Osteocyte (in vitro differentiated cells): ENCODE results near the gene PRDM16. TPM values are rescaled to one million over a fixed set of nuclear protein-coding genes. Genes with fewer than 3 reads are reported as not detected.

Experiments used
- DNase-seq: peaks from one replicate; pipeline ENCODE4 v3.0.0; 2021; ENCODE audit warnings: mixed read lengths; ENCODE audit not compliant: unreplicated experiment; ENCODE audit errors: extremely low spot score
- H3K27ac Mint-ChIP-seq: one replicate; pipeline ENCODE4 v1.8.0; 2021; ENCODE audit warnings: mild to moderate bottlenecking, mixed read lengths; ENCODE audit not compliant: unreplicated experiment
- H3K27me3 Mint-ChIP-seq: one replicate; pipeline ENCODE4 v1.8.0; 2021; ENCODE audit warnings: mixed read lengths; ENCODE audit not compliant: unreplicated experiment
- H3K36me3 Mint-ChIP-seq: one replicate; pipeline ENCODE4 v1.8.0; 2021; ENCODE audit warnings: mixed read lengths; ENCODE audit not compliant: unreplicated experiment
- H3K4me1 Mint-ChIP-seq: one replicate; pipeline ENCODE4 v1.8.0; 2021; ENCODE audit warnings: mixed read lengths; ENCODE audit not compliant: unreplicated experiment
- H3K4me3 Mint-ChIP-seq: one replicate; pipeline ENCODE4 v1.8.0; 2021; ENCODE audit warnings: mild to moderate bottlenecking, moderate library complexity, mixed read lengths; ENCODE audit not compliant: unreplicated experiment
- H3K9me3 Mint-ChIP-seq: one replicate; pipeline ENCODE4 v1.8.0; 2021; ENCODE audit warnings: mixed read lengths; ENCODE audit not compliant: unreplicated experiment
- CTCF ChIP-seq: fragments of 200-600 bp; sonication (generic); IDR thresholded peaks from 2 replicates; pipeline ENCODE4 v1.5.0; 2021; ENCODE audit warnings: antibody characterized with exemption, mild to moderate bottlenecking, moderate library complexity
- total RNA-seq: library from RNA; stranded (reverse); gene quantifications from 2 replicates; pipeline ENCODE4 v1.2.1, GENCODE V29; 2021

PRDM16 gene
- total RNA-seq, 1 donor from 2014 or later: 7.1 TPM

GRCh38 chr1:3060601-3061551, 8.1 kb upstream of the PRDM16 start:
- Mint-ChIP-seq H3K4me3 (no peak overlapping the region), H3K27ac (no peak overlapping the region), H3K9me3 (no peaks in the 10 kb centered on the region), H3K4me1 (peaks cover 5% of the 10 kb centered on the region), H3K27me3 (peaks cover 52% of the 10 kb centered on the region), H3K36me3 (no peaks in the 10 kb centered on the region)
- no peak for TF ChIP-seq CTCF
- DNase-seq: no peak

GRCh38 chr1:3061566-3061965, 7.4 kb upstream of the PRDM16 start:
- no peak for DNase-seq
- peaks cover 5% of the 10 kb centered on the region for H3K4me1 Mint-ChIP-seq
- TF ChIP-seq CTCF: no peak
- H3K27me3 Mint-ChIP-seq: peaks cover 50% of the 10 kb centered on the region
- no peak overlapping the region for H3K27ac Mint-ChIP-seq
- H3K36me3 Mint-ChIP-seq: no peaks in the 10 kb centered on the region
- no peak overlapping the region for H3K4me3 Mint-ChIP-seq
- H3K9me3 Mint-ChIP-seq: no peaks in the 10 kb centered on the region

- TF ChIP-seq CTCF: no peak
- H3K9me3 Mint-ChIP-seq: no peaks in the 10 kb centered on the region
- no peak overlapping the region for H3K4me3 Mint-ChIP-seq
- H3K27ac Mint-ChIP-seq: no peak overlapping the region
- H3K4me1 Mint-ChIP-seq: peaks cover 5% of the 10 kb centered on the region
- peaks cover 45% of the 10 kb centered on the region for H3K27me3 Mint-ChIP-seq
- no peaks in the 10 kb centered on the region for H3K36me3 Mint-ChIP-seq
- no peak for DNase-seq
Observed at GRCh38 chr1:3061981-3062615, 6.9 kb upstream of the PRDM16 start.

- H3K27me3 Mint-ChIP-seq: peaks cover 39% of the 10 kb centered on the region
- H3K4me1 Mint-ChIP-seq: peaks cover 6% of the 10 kb centered on the region
- no peak for TF ChIP-seq CTCF
- H3K36me3 Mint-ChIP-seq: no peaks in the 10 kb centered on the region
- no peak overlapping the region for H3K4me3 Mint-ChIP-seq
- no peaks in the 10 kb centered on the region for H3K9me3 Mint-ChIP-seq
- no peak for DNase-seq
- no peak overlapping the region for H3K27ac Mint-ChIP-seq
Observed at GRCh38 chr1:3062616-3063378, 6.2 kb upstream of the PRDM16 start.
